H1 (cell line): ENCODE measurements around the gene HIVEP3.

ENCODE experiments used
- CEBPB ChIP-seq: IDR thresholded peaks from 2 replicates; pipeline ENCODE4 v1.6.1; 2012; ENCODE audit warnings: low read depth, low read length
- CREB1 ChIP-seq: IDR thresholded peaks from 2 replicates; pipeline ENCODE4 v1.6.1; 2012; ENCODE audit warnings: inconsistent platforms
- CTCF ChIP-seq, 3 experiments: IDR thresholded peaks; 1 replicate in 2 of 3; 2 replicates in 1 of 3; pipeline versions ENCODE4 v1.5.1 to v1.6.1; 2011; ENCODE audit warnings: low read length in 3 of 3, mild to moderate bottlenecking in 3 of 3, inconsistent platforms in 2 of 3, low read depth in 1 of 3, moderate library complexity in 1 of 3; ENCODE audit not compliant: insufficient read depth in 1 of 3; ENCODE audit errors: control extremely low read depth in 1 of 3
- MAX ChIP-seq: IDR thresholded peaks from 2 replicates; pipeline ENCODE4 v1.6.1; 2012; ENCODE audit warnings: inconsistent platforms
- POLR2A ChIP-seq, 2 experiments: IDR thresholded peaks; 1 replicate in 1 of 2; 2 replicates in 1 of 2; pipeline ENCODE4 v1.6.1; 2011; ENCODE audit warnings: low read depth in 2 of 2, low read length in 2 of 2, mild to moderate bottlenecking in 2 of 2; ENCODE audit errors: control extremely low read depth in 1 of 2
- SRF ChIP-seq: IDR thresholded peaks from 2 replicates; pipeline ENCODE4 v1.6.1; 2011; ENCODE audit warnings: mild to moderate bottlenecking, low read depth, low read length, moderate library complexity
- TBP ChIP-seq: IDR thresholded peaks from 2 replicates; pipeline ENCODE4 v1.6.1; 2011; ENCODE audit warnings: low read depth, low read length, improper control_type of control experiment
- USF2 ChIP-seq: IDR thresholded peaks from 2 replicates; pipeline ENCODE4 v1.6.1; 2011; ENCODE audit warnings: low read length, improper control_type of control experiment
- YY1 ChIP-seq: IDR thresholded peaks from 2 replicates; pipeline ENCODE4 v1.6.1; 2011; ENCODE audit warnings: low read depth, mild to moderate bottlenecking, low read length

- TF ChIP-seq MAX (no peak), POLR2A (IDR thresholded peaks at IDR 0.05; ENCODE audit: control extremely low read depth in 1 of 2, low read depth in 2 of 2, low read length in 2 of 2) (no peak), CTCF (IDR thresholded peaks at IDR 0.05; ENCODE audit: control extremely low read depth in 1 of 3, insufficient read depth in 1 of 3, low read depth in 1 of 3, low read length in 3 of 3) (no peak), CREB1 (no peak), TBP (no peak), CEBPB (no peak), USF2 (no peak), YY1 (no peak), SRF (no peak)
Measured at GRCh38 chr1:41672173-41672572, 246.5 kb downstream of the HIVEP3 start.
